HepG2 (cell line): ENCODE measurements around the gene VWA1. TPM values are rescaled to one million over a fixed set of nuclear protein-coding genes. Genes with fewer than 3 reads are reported as not detected.
A peak's percentile ranks its signal among the peaks of the same experiment; 100 is the strongest.

Experiments
- DMAP1 ChIP-seq: IDR thresholded peaks from 2 replicates; pipeline ENCODE4 v1.6.1; 2016
- HMGXB4 ChIP-seq, 2 experiments: sonication (generic) in 1 of 2; formaldehyde crosslinking in 1 of 2; IDR thresholded peaks; 2 replicates each; pipeline versions ENCODE4 v1.4.0 to v1.6.1; 2018 to 2020; ENCODE audit warnings: missing genetic modification reagents in 2 of 2, borderline replicate concordance in 1 of 2, low read depth in 1 of 2, mild to moderate bottlenecking in 1 of 2, missing biosample characterization in 1 of 2
- KLF13 ChIP-seq: sonication (generic); formaldehyde crosslinking; IDR thresholded peaks from 2 replicates; pipeline ENCODE4 v1.4.0; 2020; ENCODE audit warnings: mild to moderate bottlenecking, missing genetic modification reagents
- MLLT10 ChIP-seq: sonication (generic); formaldehyde crosslinking; IDR thresholded peaks from 2 replicates; pipeline ENCODE4 v1.4.0; 2020; ENCODE audit warnings: missing genetic modification reagents
- NFATC3 ChIP-seq: sonication (generic); formaldehyde crosslinking; IDR thresholded peaks from 2 replicates; pipeline ENCODE4 v1.5.1; 2020; ENCODE audit warnings: mild to moderate bottlenecking, missing genetic modification reagents
- SRSF9 ChIP-seq: fragments of 200-400 bp; formaldehyde crosslinking; IDR thresholded peaks from 2 replicates; pipeline ENCODE4 v1.6.1; 2018; ENCODE audit warnings: borderline replicate concordance, mild to moderate bottlenecking, low read depth, low read length; ENCODE audit not compliant: insufficient read depth, poor library complexity, severe bottlenecking
- ZBTB10 ChIP-seq: sonication (generic); formaldehyde crosslinking; IDR thresholded peaks from 2 replicates; pipeline ENCODE4 v1.4.0; 2020; ENCODE audit warnings: missing genetic modification reagents, borderline replicate concordance
- ZBTB26 ChIP-seq: IDR thresholded peaks from 2 replicates; pipeline ENCODE4 v1.6.1; 2016; ENCODE audit warnings: missing compliant biosample characterization, missing genetic modification reagents, borderline replicate concordance
- ZNF30 ChIP-seq: sonication (generic); formaldehyde crosslinking; IDR thresholded peaks from 2 replicates; pipeline ENCODE4 v1.5.0; 2020; ENCODE audit warnings: mild to moderate bottlenecking, missing genetic modification reagents
- ZNF496 ChIP-seq: sonication (generic); formaldehyde crosslinking; IDR thresholded peaks from 2 replicates; pipeline ENCODE4 v1.8.1; 2023; ENCODE audit warnings: mild to moderate bottlenecking, moderate library complexity, missing genetic modification reagents; ENCODE audit not compliant: insufficient replicate concordance
- ZNF513 ChIP-seq: sonication (generic); formaldehyde crosslinking; conservative IDR thresholded peaks from 2 replicates; pipeline ENCODE4 v1.5.0; 2020; ENCODE audit warnings: missing genetic modification reagents
- ZNF530 ChIP-seq: sonication (generic); formaldehyde crosslinking; IDR thresholded peaks from 2 replicates; pipeline ENCODE4 v1.5.0; 2020; ENCODE audit warnings: low read depth, mild to moderate bottlenecking, missing genetic modification reagents
- ZNF792 ChIP-seq: IDR thresholded peaks from 2 replicates; pipeline ENCODE4 v1.6.1; 2016
- polyA plus RNA-seq, 8 experiments: library from polyadenylated mRNA; depleted of rRNA in 3 of 8; stranded (reverse) in 7 of 8; unstranded in 1 of 8; fragments of >200 nt; fragmentation: Illumina TruSeq in 4 of 8; extraction: Trizol in 4 of 8; gene quantifications; 2 replicates each; pipeline versions ENCODE4 v1.2.1 to v1.2.3, GENCODE V29; 2011 to 2016; ENCODE audit warnings: low read depth in 4 of 8, missing spikeins in 1 of 8, mixed read lengths in 1 of 8; ENCODE audit not compliant: insufficient read depth in 1 of 8
- total RNA-seq, 5 experiments: library from RNA; depleted of rRNA; stranded (reverse); fragments of >200 nt; fragmentation: Illumina TruSeq; extraction: Trizol; gene quantifications; 2 replicates each; pipeline ENCODE4 v1.2.3, GENCODE V29; 2016; ENCODE audit warnings: low read depth in 1 of 5
- TF ChIP-seq, protein P1 (sequence below): sonication (generic); formaldehyde crosslinking; IDR thresholded peaks from 2 replicates; pipeline ENCODE4 v1.4.0; 2020; ENCODE audit warnings: low read depth, mild to moderate bottlenecking, missing genetic modification reagents
- TF ChIP-seq, protein P2 (sequence below): sonication (generic); formaldehyde crosslinking; IDR thresholded peaks from 2 replicates; pipeline ENCODE4 v1.5.0; 2020; ENCODE audit warnings: mild to moderate bottlenecking, missing genetic modification reagents

VWA1 gene
- total and polyA plus RNA-seq, 2 of the 13 experiments (the other 11 are each of a cell fraction or from before 2014, with no cell fraction given), result 40.9 to 57.5 TPM

DNA sequence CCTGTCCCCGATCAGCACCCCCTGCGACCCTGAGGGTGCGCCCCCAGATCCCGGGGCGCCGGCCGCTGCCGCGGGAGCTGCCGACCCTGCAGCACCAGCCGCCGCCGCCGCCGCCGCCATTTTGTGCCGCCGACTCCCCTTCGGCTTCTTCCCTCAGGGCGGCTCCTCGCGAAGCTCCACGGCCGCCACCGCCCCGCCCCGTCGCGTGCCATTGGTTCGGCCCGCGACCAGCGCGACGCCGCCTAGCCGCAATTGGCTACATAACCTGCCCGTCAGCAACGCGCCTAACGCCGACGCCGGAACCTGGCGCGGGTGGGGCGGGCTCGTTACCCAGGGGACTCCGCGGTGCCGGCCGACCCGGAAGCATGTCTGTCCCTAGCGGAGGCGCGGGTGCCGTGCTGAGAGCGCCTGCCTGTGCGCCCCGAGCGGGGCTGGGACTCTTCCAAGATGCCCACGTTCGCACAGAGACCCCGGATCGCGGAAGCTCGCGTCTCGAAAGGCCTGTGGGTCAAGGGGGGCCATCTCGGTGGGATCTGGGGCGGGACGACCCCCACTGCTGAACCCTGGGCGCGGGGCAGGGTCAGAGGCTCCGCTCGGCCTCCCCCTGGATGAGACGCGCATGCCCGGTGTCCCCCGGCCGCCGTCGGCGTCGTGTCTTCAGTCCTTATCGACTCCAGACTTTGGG is 36.2 kb upstream of the VWA1 start, which contains the start of gene CCNL2 (continued):
- TF ChIP-seq HMGXB4 (CRISPR knock-in tag; IDR thresholded peaks at IDR 0.05; ENCODE audit: borderline replicate concordance in 1 of 2, low read depth in 1 of 2), result peak; percentile 52 to 93; a peak in 3 of 4 replicates
- no peak for TF ChIP-seq ZNF530 (CRISPR knock-in tag)
- TF ChIP-seq, protein P1, sequence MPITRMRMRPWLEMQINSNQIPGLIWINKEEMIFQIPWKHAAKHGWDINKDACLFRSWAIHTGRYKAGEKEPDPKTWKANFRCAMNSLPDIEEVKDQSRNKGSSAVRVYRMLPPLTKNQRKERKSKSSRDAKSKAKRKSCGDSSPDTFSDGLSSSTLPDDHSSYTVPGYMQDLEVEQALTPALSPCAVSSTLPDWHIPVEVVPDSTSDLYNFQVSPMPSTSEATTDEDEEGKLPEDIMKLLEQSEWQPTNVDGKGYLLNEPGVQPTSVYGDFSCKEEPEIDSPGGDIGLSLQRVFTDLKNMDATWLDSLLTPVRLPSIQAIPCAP, result no peak
- no peak for TF ChIP-seq NFATC3 (CRISPR knock-in tag)
- TF ChIP-seq ZNF513, result 0 out of 2 replicates have a peak, but pooled peaks have one; percentile 18
- no peak for TF ChIP-seq ZNF496
- TF ChIP-seq MLLT10, result no peak
- TF ChIP-seq DMAP1, result peak; percentile 64; the same call in 1 of the 2 replicates
- TF ChIP-seq, protein P2, sequence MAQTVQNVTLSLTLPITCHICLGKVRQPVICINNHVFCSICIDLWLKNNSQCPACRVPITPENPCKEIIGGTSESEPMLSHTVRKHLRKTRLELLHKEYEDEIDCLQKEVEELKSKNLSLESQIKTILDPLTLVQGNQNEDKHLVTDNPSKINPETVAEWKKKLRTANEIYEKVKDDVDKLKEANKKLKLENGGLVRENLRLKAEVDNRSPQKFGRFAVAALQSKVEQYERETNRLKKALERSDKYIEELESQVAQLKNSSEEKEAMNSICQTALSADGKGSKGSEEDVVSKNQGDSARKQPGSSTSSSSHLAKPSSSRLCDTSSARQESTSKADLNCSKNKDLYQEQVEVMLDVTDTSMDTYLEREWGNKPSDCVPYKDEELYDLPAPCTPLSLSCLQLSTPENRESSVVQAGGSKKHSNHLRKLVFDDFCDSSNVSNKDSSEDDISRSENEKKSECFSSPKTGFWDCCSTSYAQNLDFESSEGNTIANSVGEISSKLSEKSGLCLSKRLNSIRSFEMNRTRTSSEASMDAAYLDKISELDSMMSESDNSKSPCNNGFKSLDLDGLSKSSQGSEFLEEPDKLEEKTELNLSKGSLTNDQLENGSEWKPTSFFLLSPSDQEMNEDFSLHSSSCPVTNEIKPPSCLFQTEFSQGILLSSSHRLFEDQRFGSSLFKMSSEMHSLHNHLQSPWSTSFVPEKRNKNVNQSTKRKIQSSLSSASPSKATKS (CRISPR knock-in tag), result no peak; the same call in 1 of the 2 replicates
- 0 out of 2 replicates have a peak, but pooled peaks have one; percentile 47 for TF ChIP-seq ZNF30 (CRISPR knock-in tag)
- no peak for TF ChIP-seq SRSF9
- peak; percentile 39; the same call in 1 of the 2 replicates for TF ChIP-seq ZBTB26
- TF ChIP-seq ZNF792 (CRISPR knock-in tag), result 0 out of 2 replicates have a peak, but pooled peaks have one; percentile 42
- TF ChIP-seq KLF13 (CRISPR knock-in tag), result no peak
- 0 out of 2 replicates have a peak, but pooled peaks have one; percentile 15 for TF ChIP-seq ZBTB10 (CRISPR knock-in tag)
